AG04450 (cell line): ENCODE results near the gene UBA7. TPM values are rescaled to one million over a fixed set of nuclear protein-coding genes. Genes with fewer than 3 reads are reported as not detected.
"Not testable (repeated sequence)": the region's sequence is repeated elsewhere in the genome, so short reads cannot be mapped to it uniquely, and the experiment has no call there.

Experiments used
- CTCF ChIA-PET: fragments of 300-600, 350-600 bp; formaldehyde crosslinking; extraction: SDS; loops from one replicate; lab custom pipeline; 2022; ENCODE audit warnings: antibody characterized with exemption, inconsistent platforms; lab: Charles Lee
- POLR2A ChIA-PET: fragments of 350-600 bp; formaldehyde crosslinking; extraction: SDS; loops from one replicate; lab custom pipeline; 2021; ENCODE audit warnings: antibody characterized with exemption, inconsistent platforms; lab: Yijun Ruan, JAX
- DNase-seq: peaks from one replicate; pipeline ENCODE4 v3.0.0-alpha.2; 2011; ENCODE audit warnings: low read depth, low spot score
- H3K27ac ChIP-seq: one replicate; pipeline ENCODE4 v1.5.1; 2012; ENCODE audit warnings: low read depth, low read length, control low read depth
- H3K27me3 ChIP-seq: one replicate; pipeline ENCODE4 v1.6.0; 2012; ENCODE audit warnings: low read length; ENCODE audit not compliant: control insufficient read depth, insufficient read depth
- H3K4me3 ChIP-seq: 2 replicates; pipeline ENCODE4 v1.5.1; 2011; ENCODE audit warnings: mild to moderate bottlenecking, low read depth, low read length, control low read depth
- H3K9me3 ChIP-seq: 2 replicates; pipeline ENCODE4 v1.5.1; 2012; ENCODE audit warnings: low read length; ENCODE audit not compliant: control insufficient read depth, insufficient read depth
- polyA plus RNA-seq: library from polyadenylated mRNA; depleted of rRNA; stranded (reverse); fragments of >200 nt; gene quantifications from 2 replicates; pipeline ENCODE4 v1.2.3, GENCODE V29; 2011
- TF ChIP-seq, protein P1 (sequence below): IDR thresholded peaks from 2 replicates; pipeline ENCODE4 v1.5.1; 2011; ENCODE audit warnings: low read depth, low read length, control low read depth, inconsistent platforms

The UBA7 gene
- polyA plus RNA-seq, 1 experiment = 34.0 TPM

DNA sequence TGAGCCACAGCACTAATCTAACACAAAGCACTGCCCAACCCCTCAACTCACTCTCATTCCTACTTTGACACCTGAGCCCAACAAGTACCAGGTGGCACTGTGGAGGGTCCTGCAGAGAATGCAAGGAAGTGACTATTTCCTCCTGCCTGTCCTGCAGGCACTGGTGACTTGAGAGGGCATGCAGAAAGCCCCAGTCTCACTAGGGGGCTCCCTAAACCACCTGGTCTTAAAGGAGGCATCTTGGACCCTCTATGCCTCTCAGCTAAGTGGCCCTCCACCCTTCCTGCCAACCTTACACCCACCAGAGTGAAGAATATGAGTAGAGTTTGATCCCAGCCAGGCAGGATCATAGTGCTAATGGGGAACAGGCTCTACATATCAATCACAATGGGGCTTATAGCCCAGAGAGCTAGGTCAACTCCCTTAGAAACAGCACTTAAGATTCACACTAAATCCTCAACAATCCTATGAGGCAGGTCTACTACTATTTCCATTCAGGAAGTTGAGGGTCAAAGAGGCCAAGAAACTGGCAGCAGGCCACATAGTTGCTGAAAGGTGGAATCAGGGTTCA lies 27.5 kb upstream of the UBA7 start:
- H3K4me3 ChIP-seq = no peak overlapping the region
- H3K9me3 ChIP-seq = no peaks in the 10 kb centered on the region
- H3K27me3 ChIP-seq = no peaks in the 10 kb centered on the region
- H3K27ac ChIP-seq = no peak overlapping the region
- TF ChIP-seq, protein P1, sequence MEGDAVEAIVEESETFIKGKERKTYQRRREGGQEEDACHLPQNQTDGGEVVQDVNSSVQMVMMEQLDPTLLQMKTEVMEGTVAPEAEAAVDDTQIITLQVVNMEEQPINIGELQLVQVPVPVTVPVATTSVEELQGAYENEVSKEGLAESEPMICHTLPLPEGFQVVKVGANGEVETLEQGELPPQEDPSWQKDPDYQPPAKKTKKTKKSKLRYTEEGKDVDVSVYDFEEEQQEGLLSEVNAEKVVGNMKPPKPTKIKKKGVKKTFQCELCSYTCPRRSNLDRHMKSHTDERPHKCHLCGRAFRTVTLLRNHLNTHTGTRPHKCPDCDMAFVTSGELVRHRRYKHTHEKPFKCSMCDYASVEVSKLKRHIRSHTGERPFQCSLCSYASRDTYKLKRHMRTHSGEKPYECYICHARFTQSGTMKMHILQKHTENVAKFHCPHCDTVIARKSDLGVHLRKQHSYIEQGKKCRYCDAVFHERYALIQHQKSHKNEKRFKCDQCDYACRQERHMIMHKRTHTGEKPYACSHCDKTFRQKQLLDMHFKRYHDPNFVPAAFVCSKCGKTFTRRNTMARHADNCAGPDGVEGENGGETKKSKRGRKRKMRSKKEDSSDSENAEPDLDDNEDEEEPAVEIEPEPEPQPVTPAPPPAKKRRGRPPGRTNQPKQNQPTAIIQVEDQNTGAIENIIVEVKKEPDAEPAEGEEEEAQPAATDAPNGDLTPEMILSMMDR = peak; percentile 52
- POLR2A ChIA-PET = no interaction called here
- CTCF ChIA-PET = interaction anchor here (0.5 to 9.0 kb wide), 6 partner anchors 9 to 147 kb away, joined by 3 to 182 read pairs (median 3); partner anchors contain the start of genes CDHR4 and INKA1
- DNase-seq = no peak

DNA sequence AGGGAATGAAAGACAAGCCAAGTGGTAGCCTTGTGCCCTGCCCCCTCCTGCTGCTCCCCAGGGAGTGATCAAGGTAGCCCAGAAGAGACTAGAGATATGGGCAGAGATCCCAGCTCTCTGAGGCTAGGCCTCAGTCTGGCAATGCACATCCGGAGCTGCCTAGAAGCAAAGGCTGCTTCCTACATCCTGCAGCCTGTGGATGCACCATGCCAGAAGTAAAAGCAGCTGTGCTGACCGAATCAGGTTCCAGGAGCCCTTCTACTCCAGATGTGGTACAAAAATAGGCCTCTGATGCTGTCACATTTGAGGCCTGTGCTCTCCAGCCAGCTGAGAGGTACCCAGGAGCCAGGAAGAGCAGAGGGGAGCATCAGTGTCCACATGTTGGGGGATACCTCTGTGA lies 26.6 kb upstream of the UBA7 start:
- ChIA-PET CTCF (interaction anchor here (0.6 to 9.0 kb wide), 6 partner anchors 10 to 139 kb away, joined by 3 to 182 read pairs (median 10); partner anchors contain the start of genes CDHR4, INKA1 and UBA7), POLR2A (no interaction called here)
- Histone ChIP-seq H3K9me3 (no peaks in the 10 kb centered on the region), H3K4me3 (no peak overlapping the region), H3K27ac (no peak overlapping the region), H3K27me3 (no peaks in the 10 kb centered on the region)
- no peak for DNase-seq
- TF ChIP-seq, protein P1 = no peak

DNA sequence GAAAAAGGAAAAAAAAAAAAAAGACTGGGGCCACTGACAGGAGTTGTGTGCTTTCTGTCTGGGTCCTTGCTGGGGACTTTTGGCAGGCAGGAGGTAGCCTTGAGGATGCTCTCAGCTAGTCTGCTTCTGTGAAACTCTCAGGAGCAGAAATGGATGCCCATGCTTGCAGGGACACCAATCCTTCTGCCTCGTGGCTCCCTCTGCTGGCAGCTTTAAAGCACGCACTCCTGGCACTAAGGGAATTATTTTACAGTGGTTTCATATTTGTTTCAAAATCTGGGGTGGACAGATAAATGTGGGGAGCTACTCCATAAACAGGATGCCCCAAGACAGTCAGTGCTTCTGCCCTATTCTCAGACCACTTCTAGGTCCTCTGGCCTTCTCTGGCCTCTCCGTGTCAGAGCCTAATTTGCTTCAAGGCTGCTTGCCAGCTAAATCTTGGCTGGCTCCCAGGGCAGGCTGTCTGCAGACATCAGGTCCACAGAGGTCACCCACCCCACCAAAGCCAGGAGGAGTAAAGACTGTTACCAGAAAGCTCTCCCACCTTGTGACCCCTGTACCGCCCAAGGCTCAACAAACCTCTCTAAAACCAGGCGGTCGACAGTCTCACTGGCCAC lies 25.5 kb upstream of the UBA7 start:
- peak; percentile 50 for DNase-seq
- H3K27me3 ChIP-seq = no peaks in the 10 kb centered on the region
- H3K27ac ChIP-seq = no peak overlapping the region
- H3K4me3 ChIP-seq = no peak overlapping the region
- ChIA-PET CTCF (interaction anchor here (0.6 to 9.0 kb wide), 43 partner anchors 8 to 628 kb away, joined by 3 to 182 read pairs (median 4); partner anchors contain the start of genes CDHR4, INKA1, MST1R and UBA7), POLR2A (interaction anchor here (1.1 kb wide), 1 partner anchor 36 kb away, joined by 6 read pairs; the partner anchor contains the start of gene INKA1)
- TF ChIP-seq, protein P1 = peak; percentile 90
- no peaks in the 10 kb centered on the region for H3K9me3 ChIP-seq

DNA sequence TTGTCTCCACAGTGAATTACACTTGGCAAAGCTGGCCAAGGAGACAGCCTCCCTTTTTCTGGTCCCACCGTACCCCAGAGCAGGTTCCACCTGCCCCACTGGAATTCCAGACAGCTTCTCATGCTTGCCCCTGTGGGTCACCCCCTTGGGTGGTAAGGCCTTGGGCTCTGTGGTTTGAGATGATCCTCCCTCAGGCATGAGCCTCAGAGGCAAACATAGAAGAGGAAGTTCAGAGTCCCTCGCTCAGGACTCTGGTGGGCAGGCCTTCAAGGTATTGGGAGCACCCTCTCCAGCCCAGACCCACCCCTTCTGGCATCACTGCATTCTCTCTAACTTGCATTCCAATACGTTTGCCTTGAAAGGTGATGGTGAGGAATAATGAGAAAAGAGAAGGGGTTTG lies 17.6 kb upstream of the UBA7 start:
- ChIA-PET POLR2A (no interaction called here), CTCF (interaction anchor here (5.9 kb wide), 1 partner anchor 7 kb away, joined by 43 read pairs; no protein-coding TSS in a partner anchor)
- H3K27me3 ChIP-seq = no peaks in the 10 kb centered on the region
- DNase-seq = no peak
- H3K27ac ChIP-seq = no peak overlapping the region
- H3K9me3 ChIP-seq = no peaks in the 10 kb centered on the region
- no peak overlapping the region for H3K4me3 ChIP-seq
- TF ChIP-seq, protein P1 = no peak

DNA sequence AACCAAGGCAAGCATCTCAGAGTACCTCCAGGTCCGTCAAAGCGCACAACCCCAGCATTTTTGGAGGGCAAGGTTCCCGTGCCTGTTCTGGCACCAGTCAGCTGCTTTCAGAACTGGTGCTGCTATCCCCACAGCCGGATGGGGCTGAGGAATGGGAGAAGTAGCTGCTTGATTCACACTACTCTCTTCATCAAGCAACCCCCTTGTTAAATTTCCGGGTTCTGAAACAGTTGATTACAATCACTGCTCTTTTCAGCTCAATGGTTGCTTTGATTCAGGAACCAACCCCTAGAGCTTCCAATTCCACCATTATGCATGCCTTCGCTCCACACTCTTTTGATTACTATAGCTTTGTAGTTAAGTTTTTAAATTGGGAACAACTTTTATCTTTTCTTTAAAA lies 12.3 kb upstream of the UBA7 start:
- Histone ChIP-seq H3K4me3 (no peak overlapping the region), H3K9me3 (no peaks in the 10 kb centered on the region), H3K27ac (no peak overlapping the region), H3K27me3 (no peaks in the 10 kb centered on the region)
- POLR2A ChIA-PET = interaction anchor here (0.7 to 1.2 kb wide), 2 partner anchors 12 to 23 kb away, joined by 3 to 4 read pairs; partner anchors contain the start of gene INKA1
- TF ChIP-seq, protein P1 = no peak
- CTCF ChIA-PET = interaction anchor here (0.8 to 5.9 kb wide), 2 partner anchors 12 to 24 kb away, joined by 3 to 43 read pairs; no protein-coding TSS in a partner anchor
- no peak for DNase-seq

DNA sequence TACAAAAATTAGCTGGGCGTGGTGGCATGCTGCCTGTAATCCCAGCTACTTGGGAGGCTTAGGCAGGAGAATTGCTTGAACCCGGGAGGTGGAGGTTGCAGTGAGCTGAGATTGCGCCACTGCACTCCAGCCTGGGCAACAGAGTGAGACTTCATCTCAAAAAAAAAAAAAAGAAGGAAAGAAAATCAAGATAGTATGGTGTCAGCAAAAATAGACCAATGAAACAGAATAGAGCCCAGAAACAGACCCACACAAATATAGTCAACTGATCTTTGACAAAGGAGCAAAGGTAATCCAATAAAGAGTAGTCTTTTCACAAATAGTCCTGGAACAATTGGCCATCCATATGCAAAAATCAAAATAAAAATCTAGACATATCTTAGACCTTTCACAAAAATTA lies 9.4 kb upstream of the UBA7 start:
- POLR2A ChIA-PET, DNase-seq, H3K4me3 ChIP-seq, H3K9me3 ChIP-seq, H3K27me3 ChIP-seq, H3K27ac ChIP-seq: not testable (repeated sequence)
- CTCF ChIA-PET = interaction anchor here (0.9 kb wide), 1 partner anchor 16 kb away, joined by 3 read pairs; no protein-coding TSS in a partner anchor
